HG02678 (cell line): ENCODE data around the gene UNC5C.

Experiments used
- ATAC-seq: cut with Tn5 transposase; IDR thresholded peaks from one replicate; pipeline ENCODE4 v1.9.1; 2021; ENCODE audit warnings: mild to moderate bottlenecking, moderate library complexity; ENCODE audit not compliant: unreplicated experiment

The UNC5C gene

DNA sequence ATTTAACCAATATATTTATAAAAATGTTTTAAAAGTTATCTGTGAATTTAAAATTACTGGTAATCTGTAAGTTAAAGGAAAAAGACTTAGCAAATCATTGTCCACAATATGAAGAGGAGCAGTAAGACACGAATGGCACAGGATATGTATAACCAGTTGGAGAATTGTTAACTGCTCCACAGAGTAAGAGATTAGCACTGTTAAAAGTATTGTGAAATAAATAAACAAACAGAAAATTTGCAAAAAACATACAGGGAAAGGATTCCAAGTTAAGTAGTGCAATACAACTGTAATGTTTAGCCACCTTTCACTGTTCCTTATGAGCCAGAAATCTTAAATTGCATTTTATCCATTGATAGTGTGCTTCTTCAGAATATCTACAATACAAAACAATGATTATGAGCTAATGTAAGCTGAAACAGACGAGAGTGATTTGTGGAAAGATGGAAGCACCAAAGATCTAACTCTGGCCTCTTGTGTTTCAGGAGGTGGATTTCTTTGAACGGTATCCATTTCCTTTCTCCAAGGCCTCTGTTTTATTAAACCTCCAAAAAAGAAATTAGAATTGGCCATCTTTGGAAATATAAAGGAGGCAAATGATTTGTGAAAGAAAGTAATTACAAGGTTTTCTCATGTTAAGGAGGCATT, 188.4 kb downstream of the UNC5C start:
- no peak for ATAC-seq

DNA sequence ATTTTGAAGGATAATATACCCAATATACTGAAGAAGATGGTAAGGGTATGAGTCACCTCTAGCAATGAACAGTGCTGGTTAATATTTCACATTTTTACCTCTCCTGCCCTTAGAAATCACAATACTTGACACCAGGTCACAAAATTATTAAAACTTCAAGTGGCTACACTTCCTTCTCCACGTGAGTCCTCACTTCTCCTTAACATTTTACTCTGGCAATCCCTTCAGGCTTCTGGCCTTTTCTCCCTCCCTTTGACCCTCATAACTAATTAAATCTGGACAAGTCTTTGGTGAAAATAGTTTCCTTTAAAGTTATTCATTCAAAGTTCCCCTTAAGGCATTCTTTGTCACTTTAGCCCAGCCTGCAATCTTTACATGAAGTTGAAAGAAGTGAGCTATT, 190.4 kb downstream of the UNC5C start:
- ATAC-seq, result no peak

DNA sequence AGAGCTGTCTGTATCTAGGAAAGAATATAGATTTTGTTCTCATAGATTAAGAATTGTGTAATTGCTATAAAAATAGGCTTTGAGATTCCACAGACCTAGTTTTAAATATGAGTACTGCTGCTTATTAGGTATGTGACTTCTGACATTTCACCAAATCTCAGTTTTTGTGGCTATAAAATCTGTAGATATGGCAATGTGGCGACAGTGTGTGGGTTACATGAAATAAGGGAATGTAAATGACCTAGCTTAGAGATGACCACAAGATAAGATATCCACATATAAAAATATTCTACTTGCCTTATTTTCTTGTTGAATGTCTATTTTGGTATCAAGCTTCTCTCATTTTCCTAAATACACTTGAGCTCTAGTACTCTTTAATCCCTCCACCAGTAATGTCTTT, 193.8 kb downstream of the UNC5C start:
- no peak for ATAC-seq

DNA sequence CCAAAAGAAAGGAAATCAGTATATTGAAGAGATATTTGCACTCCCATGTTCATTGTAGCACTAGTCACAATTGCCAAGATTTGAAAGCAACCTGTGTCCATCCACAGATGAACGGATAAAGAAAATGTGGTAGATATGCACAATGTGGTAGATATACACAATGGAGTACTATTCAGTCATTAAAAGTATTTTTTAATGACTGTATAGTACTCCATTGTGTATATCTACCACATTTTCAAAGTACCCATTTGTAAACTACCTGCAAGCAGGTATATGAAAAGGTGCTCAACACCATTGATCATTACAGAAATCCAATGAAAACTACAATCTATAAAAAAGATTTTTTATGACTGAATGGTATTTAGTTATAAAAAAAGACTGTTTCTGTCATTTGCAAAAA, 200.4 kb downstream of the UNC5C start:
- ATAC-seq, result no peak

DNA sequence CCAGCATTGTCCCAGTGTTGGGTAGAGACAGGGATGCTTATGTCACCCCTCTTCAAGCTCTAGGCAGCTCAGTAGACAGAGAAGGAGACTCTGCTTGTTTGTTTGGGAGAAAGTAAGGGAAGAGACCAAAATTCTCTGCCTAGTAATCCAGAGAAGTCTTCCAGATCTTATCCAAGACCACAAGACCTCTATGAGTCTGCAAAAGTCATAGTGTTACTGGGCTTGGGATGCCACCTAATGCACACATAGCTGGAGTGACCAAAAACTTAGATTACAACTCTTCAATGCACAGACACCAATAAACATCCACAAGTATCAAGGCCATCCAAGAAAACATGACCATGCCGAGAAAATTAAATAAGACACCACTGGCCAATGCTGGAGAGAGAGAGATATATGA, 205.5 kb downstream of the UNC5C start:
- ATAC-seq, result no peak

DNA sequence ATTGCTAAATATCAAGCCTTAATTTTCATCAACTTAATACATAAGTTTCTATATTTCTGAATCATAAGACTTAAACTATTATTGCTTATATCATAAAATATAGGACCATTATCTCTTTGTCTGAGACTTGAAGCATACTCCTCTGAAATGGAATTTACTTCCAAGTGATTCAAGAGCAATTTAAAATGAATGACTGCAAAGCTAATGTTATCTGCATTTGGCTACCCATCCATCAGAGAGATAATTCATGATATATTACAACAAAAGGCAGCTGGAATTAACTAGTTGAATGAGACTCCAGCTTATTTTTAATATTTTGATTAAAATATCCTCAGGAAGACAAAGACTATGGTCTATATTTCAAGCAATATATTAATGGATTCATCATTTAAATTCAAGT, 208.6 kb downstream of the UNC5C start:
- no peak for ATAC-seq

DNA sequence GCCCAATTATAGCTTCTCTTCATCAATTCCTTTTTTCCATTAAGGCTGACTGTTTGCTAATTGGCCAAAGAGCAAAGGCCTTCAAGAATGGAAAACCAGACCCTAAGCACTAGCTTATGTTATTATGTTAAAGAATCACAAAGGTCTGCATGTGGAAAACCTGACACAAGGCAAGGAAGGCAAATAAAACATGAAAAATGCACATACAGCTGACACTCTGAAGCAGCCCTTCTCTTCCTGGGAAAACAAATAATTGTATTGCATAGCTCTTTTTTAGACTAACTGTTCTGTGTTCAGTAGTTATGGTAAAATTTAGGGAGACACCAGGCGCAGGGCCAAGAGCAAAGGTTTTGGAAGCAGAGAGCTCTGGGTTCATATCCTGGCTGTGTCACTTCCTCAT, 223.1 kb downstream of the UNC5C start:
- no peak for ATAC-seq

DNA sequence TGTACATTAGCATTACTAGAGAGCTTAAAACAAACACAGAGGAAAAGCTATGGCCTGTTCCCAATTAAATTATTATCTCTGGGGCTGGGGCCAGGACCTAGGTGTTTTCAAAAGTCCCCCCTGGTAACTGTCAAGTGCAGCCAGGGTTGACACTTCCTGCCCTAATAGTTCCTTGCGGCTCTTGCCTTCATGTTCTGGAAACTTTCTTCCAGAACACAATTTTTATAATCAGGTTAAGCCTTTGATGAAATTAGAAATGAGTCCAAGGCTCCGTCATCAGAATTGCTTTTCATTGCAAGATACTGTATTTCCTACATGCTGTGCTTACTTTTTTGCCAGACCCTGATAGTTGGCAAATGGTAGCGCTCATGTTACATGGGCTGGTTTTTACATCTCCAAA, 229.6 kb downstream of the UNC5C start:
- ATAC-seq, result no peak

DNA sequence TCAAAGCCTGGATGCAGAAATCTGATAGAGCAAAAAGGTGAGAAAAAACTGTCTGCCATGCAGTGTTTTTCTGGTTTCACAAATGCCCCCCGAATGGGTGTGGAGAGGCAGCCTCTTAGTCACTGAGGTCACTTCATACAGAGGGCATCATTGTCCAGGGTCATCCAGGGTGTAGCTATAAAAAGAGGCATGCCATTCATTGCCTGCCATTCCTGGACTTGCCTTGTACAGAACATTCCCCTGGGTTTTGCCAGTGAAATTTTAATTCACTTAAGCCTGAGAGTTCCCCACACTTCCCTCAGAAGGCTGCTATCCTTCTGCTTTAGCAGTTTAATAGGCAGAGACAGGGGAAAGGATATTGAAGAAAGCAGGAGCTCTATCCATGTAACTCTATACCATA, 230.3 kb downstream of the UNC5C start:
- ATAC-seq, result no peak

DNA sequence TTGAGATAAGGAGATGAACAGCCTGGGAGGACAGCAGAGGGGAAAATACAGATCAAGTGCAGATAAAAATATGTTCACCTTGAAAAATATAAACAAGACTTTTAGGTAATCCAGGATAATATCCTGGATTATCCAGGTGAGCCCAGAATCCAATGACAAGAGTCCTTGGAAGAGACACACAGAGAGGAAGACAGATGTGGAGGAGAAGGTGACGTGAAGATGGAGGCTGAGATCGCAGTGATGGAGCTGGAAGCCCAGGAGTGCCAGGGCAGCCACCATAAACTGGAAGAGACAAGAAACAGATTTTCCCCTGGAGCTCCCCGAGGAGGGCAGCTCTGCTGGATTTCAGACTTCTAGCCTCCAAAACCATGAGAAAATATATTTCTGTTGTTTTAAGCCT, 230.7 kb downstream of the UNC5C start:
- ATAC-seq, result no peak

DNA sequence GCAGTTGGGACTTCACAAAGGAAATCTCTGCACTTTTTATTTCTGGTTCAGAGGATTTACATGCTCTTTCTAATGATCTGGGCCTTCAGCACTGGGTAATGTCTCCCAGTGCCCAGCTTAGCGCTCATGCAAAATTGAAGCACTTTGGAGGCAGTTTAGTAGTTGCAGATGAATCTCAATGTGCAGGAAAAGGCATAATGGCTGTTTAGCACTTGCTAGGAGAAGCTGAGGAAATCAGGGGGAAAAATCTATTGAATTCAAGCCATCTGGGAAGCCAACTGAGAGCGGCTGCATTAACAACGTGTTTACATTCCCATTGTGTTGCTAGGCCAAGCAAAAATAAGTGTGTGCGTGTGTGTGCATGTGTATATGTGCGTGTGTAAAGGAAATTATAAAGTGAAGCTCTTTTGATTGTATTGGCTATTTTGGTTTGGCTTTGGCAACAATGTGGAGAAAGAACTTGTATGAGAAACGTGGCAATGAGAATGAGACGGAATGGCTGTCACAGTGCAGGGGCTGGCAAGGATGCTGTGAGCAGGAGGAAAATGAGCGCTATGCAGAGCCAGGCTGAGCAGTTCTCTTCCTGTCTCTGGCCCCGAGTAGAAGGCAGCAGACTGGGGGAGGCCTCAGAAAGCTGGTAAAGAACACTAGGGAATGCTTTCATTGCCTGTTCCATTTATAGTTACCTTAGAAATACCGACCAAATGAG, 231.5 kb downstream of the UNC5C start:
- ATAC-seq, result no peak

DNA sequence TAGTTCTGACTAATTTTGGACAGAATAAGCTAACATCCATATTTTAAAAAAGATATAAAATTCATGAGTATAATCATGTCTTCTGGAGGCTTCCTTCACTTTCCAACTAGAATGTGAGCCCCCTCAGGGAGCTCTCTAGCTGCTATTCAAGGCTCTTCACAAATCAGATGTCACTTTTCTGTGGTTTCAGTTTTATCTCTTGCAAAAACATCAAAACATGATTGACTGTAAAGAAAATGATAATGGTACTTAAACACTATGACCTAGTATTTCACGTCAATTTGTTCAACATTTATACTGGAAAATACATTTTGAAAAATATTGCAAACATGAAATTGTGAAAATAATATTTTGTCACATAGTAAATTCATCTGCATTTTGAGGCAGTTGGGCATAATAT, 234.2 kb downstream of the UNC5C start:
- ATAC-seq, result no peak

DNA sequence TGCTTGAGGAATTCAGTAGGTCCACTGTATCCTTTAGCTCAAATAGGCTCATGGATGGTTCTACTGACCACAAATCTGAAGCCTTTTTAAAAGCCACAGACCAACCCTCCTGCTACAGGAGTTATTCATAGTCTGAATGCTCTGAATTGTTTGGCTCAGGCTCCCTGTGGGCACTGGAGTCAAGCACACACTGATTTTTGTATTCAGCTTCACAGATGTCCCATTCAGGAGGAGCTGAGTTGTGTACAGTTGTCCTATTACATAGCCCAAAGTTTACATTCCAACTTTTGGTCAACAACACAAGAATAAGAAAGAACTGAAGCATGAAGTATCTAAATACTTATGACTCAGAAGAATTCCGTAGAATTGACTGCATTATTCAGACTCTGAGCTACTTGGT, 243.9 kb downstream of the UNC5C start:
- ATAC-seq, result no peak

DNA sequence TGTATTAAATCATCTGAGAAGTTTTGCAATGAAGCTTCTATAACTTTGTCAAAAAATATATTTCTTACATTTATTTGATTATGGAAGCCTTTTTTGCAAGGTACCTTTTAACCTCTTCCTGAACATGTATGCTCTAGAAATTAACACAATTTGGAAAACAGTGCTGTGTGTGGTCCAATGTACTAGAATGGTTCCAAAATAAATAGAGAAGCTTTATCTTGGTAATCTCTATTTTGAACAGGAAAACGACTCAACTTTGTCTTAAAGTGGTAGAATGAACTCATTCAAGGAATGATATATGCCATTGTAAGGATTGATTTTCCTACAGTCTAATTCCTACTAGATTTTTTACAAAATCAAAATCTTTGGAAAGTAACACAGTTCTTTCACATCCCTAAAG, 248.5 kb downstream of the UNC5C start:
- ATAC-seq, result no peak

DNA sequence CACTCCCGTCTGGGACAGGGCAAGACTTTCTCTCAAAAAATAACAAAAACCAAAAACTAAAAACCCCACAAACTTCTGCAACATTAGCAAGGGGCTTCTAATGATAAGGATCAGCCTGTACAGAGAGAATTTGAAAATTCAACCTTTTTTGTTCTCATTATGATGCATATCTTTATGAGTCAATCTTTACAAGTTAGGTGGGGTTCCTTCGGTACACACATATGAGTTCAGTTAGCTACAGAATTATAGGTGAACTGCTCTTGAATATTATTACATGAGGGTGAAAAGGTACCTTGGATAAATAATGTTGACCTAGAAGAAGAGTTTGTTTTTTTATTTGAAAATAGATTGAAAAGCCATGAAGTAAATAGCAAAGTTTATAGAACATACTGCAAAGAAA, 252.7 kb downstream of the UNC5C start:
- ATAC-seq, result no peak

DNA sequence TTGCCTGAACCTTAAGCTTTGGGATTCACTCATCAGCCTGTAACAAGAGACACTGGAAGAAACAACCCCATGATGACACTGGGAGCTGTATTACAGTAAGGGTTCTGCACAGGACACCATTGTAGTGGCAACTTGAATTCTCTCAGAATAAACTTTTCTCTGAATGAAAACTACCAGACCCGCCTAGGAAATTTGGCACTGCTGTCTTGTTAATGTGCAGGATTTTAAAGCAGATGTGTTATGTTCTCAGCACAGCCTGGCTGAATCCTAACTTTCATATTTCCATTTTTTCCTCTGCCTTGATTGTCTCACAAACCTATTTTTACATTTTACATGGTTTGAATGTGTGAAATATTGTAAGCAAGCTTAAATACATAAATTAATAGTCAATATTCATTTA, 253.6 kb downstream of the UNC5C start:
- no peak for ATAC-seq

DNA sequence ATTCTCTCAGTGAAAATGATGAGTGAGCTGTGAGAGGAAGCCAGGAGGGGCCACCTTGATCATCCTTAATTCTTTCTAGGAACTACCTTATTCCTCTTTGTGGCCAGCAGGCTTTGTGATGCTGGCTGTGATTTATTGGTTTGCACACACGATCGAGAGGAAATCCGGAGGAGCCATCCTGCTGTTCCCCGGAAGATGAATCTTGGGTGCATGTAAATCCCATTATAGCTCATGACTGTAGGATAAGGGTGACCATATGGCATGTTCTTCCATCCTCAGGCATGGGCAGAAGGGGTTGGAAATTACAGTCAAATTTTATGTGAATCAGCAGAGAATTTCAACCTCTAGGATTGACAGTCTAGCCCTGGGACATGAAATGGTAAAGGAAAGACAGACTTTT, 254.5 kb downstream of the UNC5C start:
- no peak for ATAC-seq

DNA sequence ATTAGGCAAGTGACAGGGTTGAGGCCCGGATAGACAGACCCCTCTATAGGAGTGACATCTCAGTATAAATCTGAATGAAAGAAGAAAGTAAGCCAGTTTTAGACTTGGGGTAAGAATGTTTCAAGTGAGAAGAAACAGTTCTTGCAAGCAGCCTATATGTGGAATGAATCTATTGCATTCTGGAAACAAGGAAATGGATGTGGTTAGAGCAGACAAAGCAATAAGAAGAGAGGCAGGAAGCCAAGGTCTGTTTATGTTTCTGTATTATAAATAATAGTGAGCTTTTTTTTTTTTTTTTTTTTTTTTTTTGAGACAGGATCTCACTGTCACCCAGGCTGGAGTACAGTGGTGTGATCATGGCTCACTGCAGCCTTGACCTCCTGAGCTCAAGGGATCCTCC, 255.8 kb downstream of the UNC5C start:
- no peak for ATAC-seq

DNA sequence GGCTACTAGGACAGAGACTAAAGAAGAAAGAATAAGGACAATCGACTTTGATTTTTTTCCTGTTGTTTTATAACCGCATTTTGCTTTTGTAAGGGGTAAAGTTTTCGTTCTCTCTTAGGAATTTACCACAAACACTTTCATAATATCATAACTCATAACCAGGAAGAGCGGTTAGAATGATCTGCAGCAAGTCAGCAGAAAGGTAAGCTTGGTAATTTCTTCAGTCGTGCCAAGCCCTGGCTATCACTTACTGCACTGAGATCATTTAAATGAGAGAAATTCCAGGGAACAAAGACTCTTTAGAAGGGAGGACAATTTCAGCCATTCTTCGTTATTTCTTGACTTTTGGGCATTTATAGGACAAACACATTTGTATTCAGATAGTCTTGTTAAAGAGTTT, 258.1 kb downstream of the UNC5C start:
- ATAC-seq, result no peak

DNA sequence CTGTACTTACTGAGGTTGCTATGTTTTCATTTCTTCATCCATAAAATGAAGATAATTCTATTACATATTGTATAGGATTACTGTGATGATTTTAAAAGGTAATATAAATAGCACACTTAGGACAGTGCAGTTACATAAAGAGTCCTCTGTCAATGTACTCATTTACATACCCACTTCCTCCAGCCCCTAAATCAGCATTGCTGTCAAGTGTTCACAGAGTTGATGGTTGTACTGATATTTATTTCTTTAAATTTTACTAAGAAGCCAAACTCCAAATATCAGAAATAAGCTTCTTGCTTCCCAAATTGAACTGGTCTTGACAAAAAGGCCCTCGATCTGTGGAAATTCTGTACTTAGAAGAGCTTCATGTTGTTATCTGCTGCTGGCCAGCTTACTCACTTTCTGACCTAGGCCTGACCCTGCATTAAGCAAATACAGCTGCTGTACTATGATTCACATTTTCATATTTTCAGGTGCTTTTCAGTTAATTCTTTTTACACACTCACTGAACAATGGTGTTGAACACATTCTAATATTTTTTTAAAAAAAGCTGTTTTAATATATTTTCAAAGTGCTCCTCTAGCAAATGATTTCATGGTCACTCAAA, 259.6 kb downstream of the UNC5C start:
- peak; percentile 66 for ATAC-seq

DNA sequence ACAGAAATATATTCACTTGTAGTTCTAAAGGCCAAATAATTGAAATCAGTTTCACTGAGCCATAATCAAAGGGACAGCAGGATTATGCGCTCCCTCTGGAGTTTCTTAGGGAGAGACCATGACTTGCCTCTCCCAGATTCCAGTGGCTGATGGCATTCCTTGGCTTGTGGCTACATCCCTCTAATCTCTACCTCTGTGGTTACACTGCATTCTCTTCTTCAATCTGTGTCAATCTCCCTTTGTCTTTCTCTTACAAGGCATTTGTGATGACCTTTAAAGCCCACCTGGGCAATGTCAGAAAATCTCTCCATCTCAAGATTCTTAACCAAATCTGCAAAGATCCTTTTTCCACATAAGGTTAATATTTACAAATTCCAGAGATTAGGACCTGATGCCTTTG, 260.2 kb downstream of the UNC5C start:
- ATAC-seq, result no peak

DNA sequence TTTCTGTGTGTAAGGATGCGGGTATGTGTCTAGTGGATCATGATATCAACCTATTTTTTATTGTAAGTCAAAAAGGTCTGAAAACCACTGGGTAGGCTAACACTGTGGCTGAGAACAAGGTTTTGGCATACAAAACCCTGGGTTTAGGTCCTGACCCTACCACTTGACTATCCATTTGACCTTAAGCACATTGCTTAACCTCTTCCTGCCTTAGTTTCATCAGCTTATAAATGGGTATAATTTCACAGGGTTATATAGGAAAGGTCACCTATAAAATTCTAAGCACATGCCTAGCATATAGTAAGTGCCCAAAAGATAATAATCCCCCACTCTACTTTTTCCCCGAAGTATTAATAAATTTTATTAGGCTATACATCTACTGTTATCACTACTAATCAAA, 263.0 kb downstream of the UNC5C start:
- no peak for ATAC-seq

DNA sequence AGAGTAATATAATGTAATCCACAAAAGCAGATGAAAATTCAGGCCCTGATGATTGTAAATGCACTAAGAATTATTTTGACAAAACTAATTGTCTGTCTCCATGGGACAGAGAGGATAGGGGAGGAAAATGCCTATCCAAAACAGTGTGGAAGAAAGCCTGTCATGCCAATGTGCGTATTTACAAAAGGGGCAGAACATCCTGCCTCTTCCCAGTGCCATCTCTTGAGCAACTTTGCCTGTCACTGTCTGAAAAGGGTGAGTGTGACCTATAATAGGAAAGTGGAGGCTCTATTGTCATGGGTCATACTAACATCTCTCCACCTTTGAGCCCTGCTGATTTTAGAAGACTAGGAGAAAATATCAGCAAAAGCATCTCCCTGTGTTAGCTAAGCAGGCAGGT, 264.1 kb downstream of the UNC5C start:
- no peak for ATAC-seq
